ENCODE data around the gene PDIA2.
"Not testable (repeated sequence)": the region's sequence is repeated elsewhere in the genome, so short reads cannot be mapped to it uniquely, and the experiment has no call there.

DNA sequence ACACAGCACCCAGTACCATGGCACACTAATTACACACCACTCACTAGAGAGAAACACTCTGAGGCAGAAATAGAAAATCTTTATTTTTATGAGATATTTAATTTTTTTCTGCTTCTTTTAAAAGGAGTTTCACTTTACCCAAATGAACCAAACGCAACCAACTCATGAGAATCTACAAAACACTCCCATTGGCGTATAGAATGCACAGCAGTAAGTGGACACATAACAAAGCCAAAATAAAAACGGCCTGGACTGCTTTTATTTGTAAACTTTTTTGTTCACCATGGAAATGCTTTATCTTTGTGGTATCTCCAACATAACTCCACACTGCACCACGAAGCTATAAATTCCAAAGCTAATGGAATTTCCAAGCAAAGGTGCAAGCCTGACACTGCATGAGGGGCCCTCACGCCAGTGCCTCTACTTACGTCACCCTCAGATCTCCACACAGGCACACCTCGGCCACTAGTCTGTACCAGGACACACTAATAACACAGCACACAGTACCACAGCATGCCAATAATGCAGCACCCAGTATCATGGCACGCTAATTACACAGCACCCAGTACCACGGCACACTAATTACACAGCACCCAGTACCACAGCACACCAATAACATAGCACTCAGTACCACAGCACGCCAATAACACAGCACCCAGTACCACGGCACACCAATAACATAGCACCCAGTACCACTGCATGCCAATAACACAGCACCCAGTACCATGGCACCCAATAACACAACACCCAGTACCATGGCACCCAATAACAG, 52.1 kb downstream of the PDIA2 start:
- not testable (repeated sequence) for TF ChIP-seq EZH2 (IDR thresholded peaks at IDR 0.05; ENCODE audit: borderline replicate concordance, low read length)
- TF ChIP-seq, protein P1, sequence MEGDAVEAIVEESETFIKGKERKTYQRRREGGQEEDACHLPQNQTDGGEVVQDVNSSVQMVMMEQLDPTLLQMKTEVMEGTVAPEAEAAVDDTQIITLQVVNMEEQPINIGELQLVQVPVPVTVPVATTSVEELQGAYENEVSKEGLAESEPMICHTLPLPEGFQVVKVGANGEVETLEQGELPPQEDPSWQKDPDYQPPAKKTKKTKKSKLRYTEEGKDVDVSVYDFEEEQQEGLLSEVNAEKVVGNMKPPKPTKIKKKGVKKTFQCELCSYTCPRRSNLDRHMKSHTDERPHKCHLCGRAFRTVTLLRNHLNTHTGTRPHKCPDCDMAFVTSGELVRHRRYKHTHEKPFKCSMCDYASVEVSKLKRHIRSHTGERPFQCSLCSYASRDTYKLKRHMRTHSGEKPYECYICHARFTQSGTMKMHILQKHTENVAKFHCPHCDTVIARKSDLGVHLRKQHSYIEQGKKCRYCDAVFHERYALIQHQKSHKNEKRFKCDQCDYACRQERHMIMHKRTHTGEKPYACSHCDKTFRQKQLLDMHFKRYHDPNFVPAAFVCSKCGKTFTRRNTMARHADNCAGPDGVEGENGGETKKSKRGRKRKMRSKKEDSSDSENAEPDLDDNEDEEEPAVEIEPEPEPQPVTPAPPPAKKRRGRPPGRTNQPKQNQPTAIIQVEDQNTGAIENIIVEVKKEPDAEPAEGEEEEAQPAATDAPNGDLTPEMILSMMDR (conservative IDR thresholded peaks at IDR 0.05 in 1 of 2, IDR thresholded peaks at IDR 0.05 in 1 of 2; ENCODE audit: extremely low read depth in 1 of 2, insufficient read depth in 1 of 2, low read depth in 1 of 2, low read length in 2 of 2), result not testable (repeated sequence)
